Myocyte (in vitro differentiated cells): Measurements from ENCODE around the gene RXRA. TPM values are rescaled to one million over a fixed set of nuclear protein-coding genes. Genes with fewer than 3 reads are reported as not detected.

ENCODE experiments used
- DNase-seq: peaks from one replicate; pipeline ENCODE4 v3.0.0-alpha.2; 2012; ENCODE audit warnings: low read depth
- microRNA-seq: library from miRNA; unstranded; fragments of <30 nt; microRNA quantifications from one replicate; pipeline ENCODE4, GENCODE V29; 2016
- total RNA-seq: library from RNA; depleted of rRNA; stranded (reverse); fragments of >200 nt; gene quantifications from 2 replicates; pipeline ENCODE4 v1.2.3, GENCODE V29; 2014

The RXRA gene
- total RNA-seq, 1 donor from 2014 or later, result 25.4 TPM

DNA sequence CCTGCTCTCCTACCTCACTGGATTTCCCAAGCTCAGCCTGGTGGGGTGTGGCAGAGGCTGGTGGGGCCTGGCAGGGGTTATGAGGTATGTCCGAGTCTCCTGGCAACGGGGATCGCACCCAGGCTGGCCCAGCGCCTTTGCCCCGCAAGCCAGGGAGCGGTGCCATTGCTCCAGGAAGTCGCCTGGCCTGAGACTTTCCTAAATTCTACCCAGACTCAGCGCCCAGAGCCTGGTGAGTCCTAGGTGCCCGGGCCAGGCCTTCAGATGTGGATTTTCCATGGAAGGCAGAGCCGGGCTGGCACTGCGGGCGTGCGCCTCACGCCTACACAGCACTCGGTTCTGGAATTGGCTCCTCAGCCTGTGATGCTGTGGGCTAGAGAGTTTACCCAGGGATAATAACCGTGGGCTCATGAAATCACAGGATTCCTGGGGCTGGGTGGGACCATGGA, 159.9 kb downstream of the RXRA start:
- no peak for DNase-seq

DNA sequence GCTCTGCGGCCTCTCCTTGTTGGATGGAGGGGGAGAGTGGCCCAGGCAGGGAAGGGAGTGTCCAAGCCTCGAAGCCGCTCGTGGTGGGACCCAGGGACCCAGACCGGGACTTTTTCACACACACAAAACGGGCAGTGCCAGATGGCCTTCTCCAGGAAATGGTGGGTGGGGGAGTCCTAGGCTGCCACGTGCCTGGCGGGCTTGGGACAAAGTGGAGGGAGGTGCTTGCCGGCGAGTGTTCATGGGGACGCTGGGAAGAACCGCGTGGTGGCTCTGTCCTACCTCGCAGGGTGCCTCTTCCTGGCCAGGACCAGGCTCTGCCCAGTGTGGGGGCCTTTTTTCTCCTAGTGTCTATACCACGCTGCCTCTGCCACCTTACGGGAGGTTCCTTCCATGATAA, 160.3 kb downstream of the RXRA start:
- DNase-seq, result no peak

Small RNA genes lying within 50 kb of the gene (microRNA-seq; reads per million reads assigned to microRNA genes)
- not detected for gene MIR4669

Other genes starting within 250 kb of the RXRA start
- gene WDR5, start 190.4 kb upstream of the RXRA start, total RNA-seq, result 60.8 and 82.9 TPM in 2 replicates
- not detected in 2 replicates for gene RNU6ATAC, start 161.9 kb upstream of the RXRA start, total RNA-seq